Right lobe of liver (tissue), 4 donors: Measurements from ENCODE around the gene CLASRP.

Source experiments
- CTCF ChIP-seq, 4 donors: fragments of 200-600 bp in 3 of 4; fragments of 450-650 bp in 1 of 4; IDR thresholded peaks; one replicate each; pipeline versions ENCODE4 v1.5.1 to v1.8.0; 2016 to 2022; ENCODE audit warnings: antibody characterized with exemption in 4 of 4, mild to moderate bottlenecking in 2 of 4
- POLR2A ChIP-seq: fragments of 450-650 bp; IDR thresholded peaks from one replicate; pipeline ENCODE4 v1.6.1; 2017; ENCODE audit warnings: antibody characterized with exemption, mild to moderate bottlenecking
- donor health status: DM: no; HTN: no; CAD: no.
- donor health status: DM: no; HTN: no; CAD: no.
- donor health status: DM: no; HTN: yes; CAD: no.

DNA sequence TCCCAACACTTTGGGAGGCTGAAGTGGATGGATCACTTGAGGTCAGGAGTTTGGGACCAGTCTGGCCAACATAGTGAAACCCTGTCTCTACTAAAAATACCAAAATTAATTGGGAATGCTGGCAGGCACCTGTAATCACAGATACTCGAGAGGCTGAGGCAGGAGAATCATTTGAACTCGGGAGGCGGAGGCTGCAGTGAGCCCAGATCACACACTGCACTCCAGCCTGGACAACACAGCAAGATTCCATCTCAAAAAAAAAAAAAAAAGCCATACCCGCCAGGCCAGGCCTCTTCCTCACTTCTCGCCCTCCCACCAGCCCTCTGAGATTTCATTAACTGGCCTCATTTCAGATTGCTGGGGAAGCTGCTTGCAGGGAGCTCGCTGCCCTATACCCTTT, 45.3 kb upstream of the CLASRP start:
- TF ChIP-seq POLR2A (no peak), CTCF (IDR thresholded peaks at IDR 0.05) (no peak)
